ENCODE data around the gene DISC1.
A peak's percentile ranks its signal among the peaks of the same experiment; 100 is the strongest.

The DISC1 gene

DNA sequence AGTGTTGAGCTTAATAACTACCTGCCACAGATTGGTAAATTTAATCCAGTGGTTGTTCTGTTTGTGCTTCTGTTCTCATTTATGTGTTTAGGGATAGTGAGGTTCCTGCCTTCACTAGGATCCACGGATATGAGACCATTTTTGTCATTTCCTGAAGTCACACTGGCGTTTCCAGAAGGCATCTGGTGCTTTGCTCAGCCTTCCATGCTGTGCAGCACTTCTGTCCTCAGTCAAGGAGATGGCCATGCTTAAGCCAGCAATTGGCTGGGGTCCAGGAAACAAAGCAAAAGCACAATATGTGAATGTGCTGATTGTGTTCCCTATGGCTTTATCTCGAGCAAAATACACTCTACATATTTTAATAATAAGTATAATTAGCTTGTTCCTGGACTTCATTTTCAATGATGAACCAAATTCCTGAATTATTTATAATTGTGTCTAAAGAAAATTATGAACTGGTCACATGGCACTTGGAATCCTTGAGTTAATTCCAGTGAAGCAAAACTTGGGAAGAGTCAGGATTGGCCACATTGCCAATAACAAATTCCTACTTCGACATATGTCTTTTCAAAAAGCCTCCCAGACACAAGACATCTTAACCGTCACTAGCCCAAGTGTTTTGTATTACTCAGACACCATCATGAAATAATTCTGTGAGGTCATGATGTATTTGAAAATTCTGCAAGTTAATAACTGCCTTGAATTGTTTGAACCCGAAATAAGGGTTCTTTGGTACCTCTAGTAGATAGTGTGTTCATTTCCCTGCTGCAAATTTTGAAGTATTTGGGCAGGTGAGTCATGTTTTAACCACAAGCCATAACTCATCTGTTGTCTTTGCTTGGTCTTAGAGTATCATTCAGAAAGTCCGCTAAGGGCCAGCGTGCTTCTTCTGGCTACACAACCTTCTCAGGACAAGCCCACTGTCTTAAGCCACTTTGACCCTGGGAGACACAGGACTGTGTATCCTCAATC, 412.4 kb downstream of the DISC1 start:
- DNase-seq (ENCODE audit: low read depth in 2 of 2) = no peak

DNA sequence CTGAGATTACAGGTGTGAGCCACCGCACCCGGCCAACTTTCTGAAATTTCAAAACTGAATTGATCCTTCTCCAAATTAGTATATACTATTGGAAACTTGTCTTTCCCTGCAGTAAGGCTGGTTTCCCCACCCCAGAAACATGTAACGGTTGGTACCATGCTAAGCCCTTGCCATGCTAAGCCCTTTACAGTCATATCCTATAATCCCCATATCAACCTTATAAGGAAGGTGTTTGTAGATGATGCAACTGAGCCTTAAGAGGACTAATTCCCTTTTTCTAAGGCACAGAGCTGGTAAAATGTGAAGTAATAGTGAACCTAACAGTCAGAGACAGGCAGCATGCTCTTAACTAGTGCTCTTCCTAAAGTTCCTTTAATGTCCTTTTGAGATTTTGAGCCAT, 413.7 kb downstream of the DISC1 start:
- no peak for DNase-seq (ENCODE audit: low read depth in 2 of 2)

DNA sequence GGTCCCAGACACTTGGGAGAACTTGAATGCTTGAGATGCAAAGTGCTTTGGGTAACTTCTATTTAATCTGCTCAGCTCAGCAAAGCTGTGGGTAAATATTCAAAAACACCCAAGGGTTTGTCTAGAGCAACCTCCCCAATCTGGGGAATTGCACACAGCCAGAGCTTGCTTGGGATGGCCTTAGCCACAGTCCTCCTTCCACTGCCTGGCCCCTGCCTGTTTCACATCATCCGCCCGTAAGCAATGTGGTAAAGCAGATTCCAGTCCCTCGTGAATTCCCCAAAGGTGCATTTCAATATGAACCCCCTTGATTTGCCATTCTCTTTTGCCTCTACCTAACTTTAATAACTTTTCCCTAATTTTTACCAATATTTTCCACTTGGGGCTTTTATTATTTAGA, 418.1 kb downstream of the DISC1 start:
- no peak for DNase-seq (ENCODE audit: low read depth in 2 of 2)

DNA sequence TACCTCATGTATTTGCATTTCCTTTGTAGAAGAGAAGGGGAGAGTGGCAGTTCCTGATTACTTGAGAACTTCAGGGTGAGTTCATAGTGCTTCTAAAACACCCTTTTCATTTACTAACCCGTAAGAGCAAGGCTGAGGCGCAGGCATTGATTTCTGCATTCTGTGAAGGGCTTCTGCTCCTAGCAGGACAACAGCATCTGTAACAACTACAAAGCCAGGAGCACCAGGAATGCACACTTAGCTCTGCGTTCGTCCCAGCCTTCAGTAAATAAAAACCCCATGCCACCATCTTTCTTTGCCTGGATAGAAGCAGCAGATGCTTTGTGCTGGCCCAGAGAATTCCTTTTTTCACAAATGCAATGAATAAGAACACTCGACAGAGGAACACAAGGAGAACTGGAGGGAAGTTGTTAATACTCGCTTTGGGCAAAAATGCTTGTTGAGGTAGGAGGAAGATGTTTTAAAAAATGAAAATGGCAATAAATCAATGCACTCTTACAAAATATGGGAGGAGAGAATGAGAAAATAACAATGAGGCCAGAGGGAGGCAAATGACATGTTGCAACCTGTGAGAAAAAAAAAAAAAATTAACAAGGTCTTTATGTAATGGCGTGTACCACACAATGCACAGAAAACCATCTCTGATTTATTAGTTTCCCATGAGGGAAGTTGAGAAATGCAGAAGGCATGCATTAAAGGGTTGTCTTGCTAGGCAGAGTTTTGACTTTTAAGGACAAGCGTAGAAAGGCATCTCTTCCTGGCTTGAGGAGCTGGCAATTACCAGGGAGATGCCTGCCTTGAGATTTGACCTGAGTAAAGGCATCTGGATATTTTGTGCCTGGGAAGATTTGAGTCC, 418.8 kb downstream of the DISC1 start:
- no peak for DNase-seq (ENCODE audit: low read depth in 2 of 2)

DNA sequence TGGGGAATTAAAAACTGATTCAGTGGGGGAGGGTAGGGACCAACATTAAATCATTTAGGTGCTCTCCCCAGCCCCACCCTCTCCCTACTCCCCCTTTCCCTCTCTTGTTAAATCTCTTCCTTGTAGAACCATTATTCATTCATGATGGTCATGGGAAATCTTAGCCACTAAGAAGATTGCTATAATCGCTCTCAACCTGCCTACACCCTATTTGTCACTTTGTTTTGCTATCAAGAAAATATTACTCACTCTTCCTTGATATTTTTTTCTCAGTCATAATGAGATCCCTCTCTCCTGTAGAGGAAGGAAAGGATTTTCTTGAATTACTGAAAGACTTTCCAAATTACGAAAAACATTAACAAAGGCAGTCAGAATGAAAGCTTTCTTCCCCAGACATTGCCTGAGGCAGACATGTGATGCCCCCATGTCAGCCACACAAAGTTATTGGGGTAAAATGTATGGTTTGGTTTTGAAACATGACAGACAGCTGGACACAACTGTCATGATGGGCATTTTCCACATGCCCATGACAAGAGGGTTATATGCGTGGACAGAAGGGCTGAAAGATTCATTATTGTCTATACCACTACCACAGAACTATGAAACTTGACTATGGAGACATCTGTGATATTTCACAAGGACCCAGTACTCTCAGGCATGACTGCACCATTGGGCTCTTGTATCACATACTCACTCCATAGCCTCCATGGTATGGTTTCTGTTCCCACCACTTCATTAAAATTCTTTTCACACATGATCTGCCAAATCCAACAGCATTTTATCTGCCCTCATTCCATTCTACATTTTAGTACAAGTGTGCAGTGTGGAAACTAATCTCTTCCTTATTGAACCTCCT, 420.1 kb downstream of the DISC1 start:
- peak in 1 of 2 donors; percentile 1 for DNase-seq (ENCODE audit: low read depth in 2 of 2)

DNA sequence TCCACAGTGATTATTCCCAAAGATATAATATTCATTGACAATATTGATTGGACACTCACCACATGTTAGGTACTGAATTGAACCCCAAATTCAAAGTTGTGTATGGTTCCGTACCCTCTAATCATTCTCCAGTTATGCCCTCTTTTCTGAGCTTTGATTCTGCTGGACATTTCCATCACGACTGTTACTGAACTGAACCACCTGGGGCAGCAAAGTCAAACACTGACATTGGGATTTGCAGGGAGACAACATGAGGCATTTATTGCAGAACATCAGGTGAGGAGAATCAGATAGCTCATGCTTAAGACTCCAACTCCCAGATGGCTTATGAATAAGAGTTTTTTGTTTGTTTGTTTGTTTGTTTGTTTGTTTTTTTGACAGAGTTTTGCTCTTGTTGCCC, 420.9 kb downstream of the DISC1 start:
- DNase-seq (ENCODE audit: low read depth in 2 of 2) = no peak

DNA sequence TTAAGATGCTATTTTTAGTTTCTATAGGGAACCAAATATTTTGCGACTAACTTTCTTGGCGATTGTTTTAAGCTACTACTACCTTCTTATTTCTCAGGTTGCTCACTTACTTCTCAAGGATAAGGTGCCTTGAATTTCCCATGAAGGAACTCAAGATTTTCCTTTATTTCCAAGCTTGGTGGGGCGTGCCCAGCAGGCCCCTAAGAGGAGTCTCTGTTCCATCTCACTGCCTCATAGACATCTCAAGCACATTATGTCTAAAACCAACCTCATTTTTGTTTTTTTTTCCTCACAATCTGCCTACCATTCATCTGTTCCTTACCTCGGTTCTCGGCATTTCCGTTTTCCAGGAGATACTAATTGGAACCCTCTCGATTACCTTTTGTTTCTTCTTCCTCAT, 421.9 kb downstream of the DISC1 start:
- no peak for DNase-seq (ENCODE audit: low read depth in 2 of 2)

DNA sequence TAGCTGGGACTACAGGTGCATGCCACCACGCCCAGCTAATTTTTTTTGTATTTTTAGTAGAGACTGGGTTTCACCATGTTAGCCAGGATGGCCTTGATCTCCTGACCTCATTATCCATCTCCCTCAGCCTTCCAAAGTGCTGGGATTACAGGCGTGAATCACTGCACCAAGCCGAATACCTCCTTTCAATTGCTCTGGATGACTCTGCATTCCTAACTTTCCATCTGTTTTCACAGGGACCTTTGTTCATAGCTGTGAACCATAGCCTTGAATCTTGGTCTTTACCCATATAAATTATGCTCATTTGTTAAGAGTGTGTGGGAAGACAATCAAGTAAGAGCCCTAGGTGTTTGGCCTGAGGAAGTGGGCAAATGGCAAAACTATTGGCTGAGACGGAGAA, 422.7 kb downstream of the DISC1 start:
- no peak for DNase-seq (ENCODE audit: low read depth in 2 of 2)

DNA sequence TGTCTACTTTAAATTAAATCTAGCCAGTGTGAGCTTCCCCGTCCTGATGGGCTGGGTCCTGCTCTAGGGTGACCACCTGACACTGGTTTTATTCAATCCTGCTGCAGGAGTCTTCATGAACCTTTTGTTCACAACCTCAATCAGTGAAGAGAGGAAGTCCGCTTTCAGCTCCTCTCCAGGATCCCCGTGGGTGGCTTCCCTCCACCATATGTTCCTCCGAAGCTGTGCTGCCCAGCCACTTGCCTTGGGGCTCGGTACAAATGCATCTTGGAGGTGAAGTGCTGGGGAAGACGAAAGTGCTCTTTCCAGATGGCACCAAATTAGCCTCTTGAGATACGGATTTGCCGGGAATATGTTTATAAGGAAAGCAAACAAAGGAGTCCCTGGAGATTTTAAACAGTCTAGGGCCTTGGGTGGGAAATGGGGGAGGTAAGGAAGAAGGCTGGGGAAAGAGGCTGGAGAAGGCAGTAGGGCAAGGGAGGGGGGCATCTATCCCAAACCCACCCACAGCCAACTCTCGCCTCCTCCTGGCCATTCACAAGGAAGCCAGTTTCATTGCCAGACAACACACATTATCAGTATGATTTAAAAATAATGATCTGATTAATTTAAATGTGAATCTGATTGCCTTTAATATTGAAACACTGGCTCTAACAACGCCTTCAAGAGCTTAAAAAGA, 430.8 kb downstream of the DISC1 start:
- DNase-seq (ENCODE audit: low read depth in 2 of 2) = no peak

DNA sequence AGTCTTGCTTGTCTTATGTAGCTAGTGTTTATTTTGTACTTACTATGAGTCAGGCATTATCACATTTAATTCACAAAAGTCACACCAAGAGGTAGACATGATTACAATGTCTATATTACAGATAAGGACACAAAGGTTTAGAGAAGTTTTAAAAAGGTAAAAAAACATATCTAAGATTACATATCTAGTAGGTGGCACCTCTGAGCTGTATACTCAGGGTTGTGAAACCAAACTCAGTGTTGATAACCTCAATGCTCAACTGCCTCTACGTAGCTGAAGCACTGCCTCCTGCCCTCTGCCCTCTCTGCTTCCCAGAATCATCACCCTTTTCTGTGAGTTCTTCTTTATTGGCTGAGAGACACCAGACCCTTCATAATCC, 431.3 kb downstream of the DISC1 start:
- no peak for DNase-seq (ENCODE audit: low read depth in 2 of 2)

DNA sequence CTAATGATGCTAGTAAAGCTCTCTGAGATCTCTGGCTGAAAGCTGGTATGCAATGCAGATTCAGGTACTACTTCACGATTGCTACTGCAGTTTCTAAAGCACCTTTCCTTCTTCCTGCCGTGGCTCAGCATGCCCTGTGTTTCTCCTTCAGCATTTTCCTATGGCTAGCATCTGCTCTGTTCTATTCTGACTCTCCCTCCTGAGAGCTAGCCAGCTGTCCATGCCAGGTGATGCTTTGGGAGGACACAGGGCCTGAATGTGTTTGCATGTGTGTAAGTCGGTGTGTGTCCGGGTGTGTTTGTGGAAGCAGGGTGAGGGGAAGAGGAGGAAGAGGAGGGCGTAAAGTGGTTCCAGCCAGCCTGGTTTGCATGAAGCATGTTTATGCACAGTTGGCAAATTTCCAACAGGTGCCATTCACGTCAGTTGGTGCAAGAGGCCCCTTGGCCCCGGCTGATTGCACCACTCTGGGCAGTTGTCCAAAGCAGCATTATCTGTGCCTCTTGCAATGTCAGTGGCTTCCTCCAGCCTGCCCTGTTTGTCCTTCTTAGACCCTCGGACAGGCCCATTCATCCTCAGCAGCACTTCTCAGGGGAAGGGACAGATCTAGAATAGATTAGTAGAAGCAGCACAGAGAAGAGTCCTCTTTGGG, 433.3 kb downstream of the DISC1 start:
- no peak for DNase-seq (ENCODE audit: low read depth in 2 of 2)

DNA sequence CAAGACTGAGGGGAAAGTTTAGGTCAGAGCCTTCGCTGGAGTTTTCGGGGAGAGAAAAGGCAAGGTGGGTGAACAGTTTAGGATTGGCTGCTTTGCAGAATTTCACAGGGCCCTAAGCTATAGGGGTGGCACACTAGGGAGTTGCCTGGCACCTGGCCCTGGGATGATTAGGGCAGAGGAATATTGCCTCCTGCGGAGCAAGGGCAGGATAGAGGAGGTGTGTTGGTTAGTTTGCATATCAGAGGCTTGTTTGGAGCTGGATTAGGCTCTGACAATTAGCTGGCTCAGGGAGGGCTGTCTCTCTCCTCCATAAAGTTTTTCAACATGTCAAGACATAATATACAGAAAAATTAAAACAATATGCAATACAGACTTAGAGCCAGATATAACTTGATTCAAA, 436.4 kb downstream of the DISC1 start:
- no peak for DNase-seq (ENCODE audit: low read depth in 2 of 2)

DNA sequence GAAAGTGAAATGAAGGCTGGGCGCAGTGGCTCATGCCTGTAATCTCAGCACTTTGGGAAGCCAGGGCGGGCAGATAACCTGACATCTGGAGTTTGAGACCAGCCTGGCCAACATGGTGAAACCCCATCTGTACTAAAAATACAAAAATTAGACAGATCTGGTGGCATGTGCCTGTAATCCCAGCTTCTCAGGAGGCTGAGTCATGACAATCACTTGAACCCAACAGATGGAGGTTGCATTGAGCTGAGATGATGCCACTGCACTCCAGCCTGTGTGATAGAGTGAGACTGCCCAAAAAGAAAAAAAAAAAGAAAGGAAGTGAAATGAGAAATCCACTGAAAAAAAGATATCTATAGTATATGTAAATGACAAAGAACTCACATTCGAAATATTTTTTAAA, 439.9 kb downstream of the DISC1 start:
- DNase-seq (ENCODE audit: low read depth in 2 of 2) = no peak

DNA sequence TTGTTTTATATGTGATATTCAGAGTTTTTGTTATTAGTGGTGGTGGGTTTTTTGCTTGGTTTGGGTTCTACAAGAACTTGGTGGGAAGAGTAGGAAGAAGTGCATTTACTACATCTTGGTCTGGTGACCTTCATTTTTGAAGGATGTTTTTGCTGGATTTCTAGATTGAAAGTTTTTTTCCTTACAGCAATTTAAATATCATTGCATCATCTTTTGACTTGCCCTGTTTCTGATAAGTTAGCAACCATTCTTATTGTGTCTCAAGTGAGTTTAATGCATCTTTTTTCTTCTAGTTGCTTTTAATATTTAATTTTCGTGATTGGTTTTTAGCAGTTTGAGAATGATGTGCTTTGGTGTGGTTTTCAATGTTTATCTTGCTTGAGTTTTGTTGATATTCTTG, 447.7 kb downstream of the DISC1 start:
- no peak for DNase-seq (ENCODE audit: low read depth in 2 of 2)

DNA sequence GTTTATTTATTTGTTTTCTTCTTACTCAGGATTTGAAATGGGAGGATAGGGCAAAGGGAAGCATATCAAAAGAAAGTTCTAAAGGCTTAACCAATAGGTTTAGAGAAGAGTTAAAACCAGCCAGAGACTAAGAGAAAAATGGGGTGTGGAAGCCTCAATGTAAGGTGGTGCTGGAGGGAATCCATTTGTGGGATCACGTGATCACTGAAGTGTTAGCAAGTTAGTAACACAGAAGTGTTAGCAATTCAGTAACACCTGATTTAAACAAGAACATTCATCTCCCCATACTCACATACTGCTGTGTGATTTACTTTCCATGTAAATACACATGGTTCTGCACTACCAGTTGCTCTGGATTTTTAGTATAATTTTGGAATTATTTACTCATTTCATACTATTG, 451.2 kb downstream of the DISC1 start:
- no peak for DNase-seq (ENCODE audit: low read depth in 2 of 2)

DNA sequence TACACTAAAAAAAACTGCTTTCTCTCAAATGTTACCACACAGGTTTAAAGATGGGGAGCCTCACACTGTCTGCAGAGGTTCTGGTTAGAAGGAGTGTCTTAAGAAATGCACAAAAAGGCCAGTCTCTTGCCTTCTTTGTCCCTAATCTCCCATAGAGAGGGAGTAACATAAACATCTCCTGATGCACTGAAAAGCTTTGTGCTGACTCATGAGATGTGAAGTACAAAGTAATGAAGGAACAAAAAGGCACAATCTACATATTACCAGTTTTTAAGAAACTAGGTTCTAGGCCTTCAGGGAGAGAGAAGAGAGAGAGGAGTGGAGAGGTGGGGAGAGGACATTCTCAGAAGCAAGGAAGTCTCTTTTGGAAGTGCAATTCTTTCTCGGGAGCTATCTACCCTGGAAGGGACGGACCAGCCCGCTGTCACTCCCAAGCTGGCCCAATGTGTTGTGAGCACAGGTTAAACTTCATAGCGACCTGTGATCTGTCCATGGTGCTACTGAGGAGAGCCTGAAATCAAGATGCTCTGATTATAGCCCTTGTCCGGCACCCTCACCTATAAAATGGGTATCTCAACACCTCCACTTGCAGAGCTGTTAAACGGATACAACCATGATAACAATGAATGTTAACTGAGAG, 458.1 kb downstream of the DISC1 start:
- no peak for DNase-seq (ENCODE audit: low read depth in 2 of 2)

DNA sequence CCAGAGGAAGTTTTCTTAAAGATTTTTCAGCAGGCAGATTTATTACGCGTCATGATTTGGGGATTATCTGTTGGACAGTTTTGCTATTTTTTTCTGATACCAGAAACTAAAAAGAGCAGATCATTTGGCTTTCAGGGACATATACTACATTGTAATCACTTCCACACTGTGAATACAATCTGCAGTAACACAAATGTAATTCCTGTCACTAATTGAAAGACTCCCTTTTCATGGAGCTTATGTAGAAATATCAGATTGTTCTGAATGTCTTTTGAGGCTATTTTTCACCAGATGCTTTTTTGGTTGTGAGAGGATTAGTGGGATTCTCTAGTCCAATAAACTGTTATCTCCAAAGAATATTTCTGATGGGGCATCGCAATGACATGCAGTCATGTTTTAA, 464.2 kb downstream of the DISC1 start:
- no peak for DNase-seq (ENCODE audit: low read depth in 2 of 2)

Data from stimulated activated CD8-positive, alpha-beta memory T cell treated with anti-CD3 and anti-CD28 coated beads, Interleukin-15, amount 100 ng/mL, for 48 hours (primary cell).